Spleen (tissue), 7 donors: ENCODE results near the gene GRIN1.

Experiments
- CTCF ChIP-seq, 11 experiments: fragments of 200-600 bp in 7 of 11; fragments of 450-650 bp in 4 of 11; sonication (generic) in 4 of 11; IDR thresholded peaks in 8 of 11; conservative IDR thresholded peaks in 3 of 11; 1 replicate in 7 of 11; 2 replicates in 4 of 11; pipeline versions ENCODE4 v1.4.0 to v1.8.0; 2016 to 2021; ENCODE audit warnings: antibody characterized with exemption in 11 of 11, inconsistent platforms in 4 of 11, mild to moderate bottlenecking in 1 of 11
- POLR2A ChIP-seq, 3 donors: fragments of 450-650 bp; IDR thresholded peaks; one replicate each; pipeline ENCODE4 v1.5.1; 2017; ENCODE audit warnings: antibody characterized with exemption in 3 of 3, mild to moderate bottlenecking in 1 of 3
- donor health status: DM: no; HTN: no; CAD: no; lungs with moderate emphysema.
- donor health status: DM: no; HTN: no; CAD: no.
- donor health status: DM: no; HTN: no; CAD: no.

- TF ChIP-seq CTCF (IDR thresholded peaks at IDR 0.05 in 8 of 11, conservative IDR thresholded peaks at IDR 0.05 in 3 of 11) (no peak), POLR2A (IDR thresholded peaks at IDR 0.05) (no peak)
Measured at GRCh38 chr9:137136881-137137607, 1.9 kb upstream of the GRIN1 start.
